NCI-H2196 treated with DMSO at 0.1 percent for 48 hours (cell line): ENCODE results near the gene PVALEF.
"Not testable (repeated sequence)": the region's sequence is repeated elsewhere in the genome, so short reads cannot be mapped to it uniquely, and the experiment has no call there.

Source experiments
- DNase-seq: peaks from one replicate; lab custom pipeline; 2025; ENCODE audit not compliant: unreplicated experiment; lab: John Stamatoyannopoulos, UW

The PVALEF gene

GRCh38 chr17:81210868-81211267 lies 45.6 kb downstream of the PVALEF start:
- DNase-seq: no peak

GRCh38 chr17:81212365-81212764 lies 47.1 kb downstream of the PVALEF start:
- no peak for DNase-seq

- DNase-seq: no peak
Measured at GRCh38 chr17:81213978-81214377, 48.7 kb downstream of the PVALEF start.

- DNase-seq: no peak
Measured at GRCh38 chr17:81217491-81217890, 52.2 kb downstream of the PVALEF start.

- DNase-seq: no peak
Measured at GRCh38 chr17:81218459-81218858, 53.2 kb downstream of the PVALEF start.

- DNase-seq: no peak
Measured at GRCh38 chr17:81218991-81219390, 53.7 kb downstream of the PVALEF start.

- no peak for DNase-seq
Measured at GRCh38 chr17:81219476-81220180, 54.3 kb downstream of the PVALEF start.

GRCh38 chr17:81221371-81221841 lies 56.1 kb downstream of the PVALEF start:
- DNase-seq: no peak

GRCh38 chr17:81221842-81222619 lies 56.7 kb downstream of the PVALEF start:
- DNase-seq: no peak

- DNase-seq: no peak
Measured at GRCh38 chr17:81222620-81222905, 57.3 kb downstream of the PVALEF start.

- DNase-seq: peak; percentile 98
Measured at GRCh38 chr17:81222906-81223761, 57.8 kb downstream of the PVALEF start, which contains the start of gene CEP131. Gene CEP131, minus strand, starts transcription at chr17:81222965. Its CDS starts 2,909 bp downstream, at chr17:81220056.

- no peak for DNase-seq
Measured at GRCh38 chr17:81223762-81224130, 58.4 kb downstream of the PVALEF start.

- DNase-seq: not testable (repeated sequence)
Measured at GRCh38 chr17:81227630-81228029, 62.3 kb downstream of the PVALEF start.

- no peak for DNase-seq
Measured at GRCh38 chr17:81228420-81228819, 63.1 kb downstream of the PVALEF start.

GRCh38 chr17:81228834-81229665 lies 63.7 kb downstream of the PVALEF start:
- no peak for DNase-seq

- DNase-seq: no peak
Measured at GRCh38 chr17:81229666-81229920, 64.3 kb downstream of the PVALEF start.

- no peak for DNase-seq
Measured at GRCh38 chr17:81230043-81230820, 64.9 kb downstream of the PVALEF start.

- no peak for DNase-seq
Measured at GRCh38 chr17:81231121-81231645, 65.9 kb downstream of the PVALEF start.

GRCh38 chr17:81231766-81232581 lies 66.7 kb downstream of the PVALEF start:
- DNase-seq: no peak
